ENCODE results near the gene DOK5.
"Not testable (repeated sequence)": the region's sequence is repeated elsewhere in the genome, so short reads cannot be mapped to it uniquely, and the experiment has no call there.

Gene DOK5

DNA sequence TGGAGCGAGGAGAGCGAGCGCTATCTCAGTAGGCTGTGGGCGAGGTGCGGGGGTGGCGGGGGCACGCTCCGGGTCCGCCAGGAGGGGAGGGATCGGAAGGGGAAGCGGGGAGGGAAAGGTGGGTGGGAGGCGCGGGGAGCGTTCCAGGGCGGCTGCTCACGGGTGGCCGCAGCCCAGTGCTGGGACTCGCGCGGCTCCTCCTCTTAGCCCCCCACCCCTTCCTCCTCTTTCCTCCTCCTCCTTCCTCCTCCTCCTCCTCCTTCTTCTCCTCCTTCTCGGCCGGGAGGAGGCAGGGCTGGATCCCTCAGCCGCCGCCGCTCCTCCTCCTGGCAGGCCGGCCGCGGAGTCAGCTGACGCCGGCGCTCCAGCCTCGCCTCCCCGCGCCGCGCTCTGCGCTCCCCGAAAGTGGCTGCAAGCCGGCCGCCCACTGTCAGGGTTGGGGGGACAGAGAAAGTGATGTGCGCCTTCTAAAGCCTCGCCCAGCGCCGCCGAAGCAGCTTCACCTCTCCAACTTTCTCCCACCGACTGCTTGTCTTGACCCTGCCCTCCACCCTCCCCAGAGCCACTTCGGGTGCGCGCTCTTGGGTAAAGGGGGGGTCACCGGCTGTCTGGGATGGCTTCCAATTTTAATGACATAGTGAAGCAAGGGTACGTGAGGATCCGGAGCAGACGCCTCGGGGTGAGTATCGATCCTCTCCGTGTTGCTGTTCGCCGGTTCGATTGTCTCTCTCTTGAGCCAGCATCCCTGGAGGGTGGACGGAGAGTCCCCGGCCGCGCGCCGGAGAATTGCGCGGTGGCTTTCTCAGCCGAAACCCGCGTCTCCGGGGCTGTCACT is at the start of gene DOK5:
DOK5 (plus strand) TSS at position 260 of the 835 bp plus-strand sequence; CDS start at position 614, 354 bp downstream.
- no peak for DNase-seq

GRCh38 chr20:54429364-54429763 is 46.0 kb upstream of the DOK5 start:
- DNase-seq, result no peak

DNA sequence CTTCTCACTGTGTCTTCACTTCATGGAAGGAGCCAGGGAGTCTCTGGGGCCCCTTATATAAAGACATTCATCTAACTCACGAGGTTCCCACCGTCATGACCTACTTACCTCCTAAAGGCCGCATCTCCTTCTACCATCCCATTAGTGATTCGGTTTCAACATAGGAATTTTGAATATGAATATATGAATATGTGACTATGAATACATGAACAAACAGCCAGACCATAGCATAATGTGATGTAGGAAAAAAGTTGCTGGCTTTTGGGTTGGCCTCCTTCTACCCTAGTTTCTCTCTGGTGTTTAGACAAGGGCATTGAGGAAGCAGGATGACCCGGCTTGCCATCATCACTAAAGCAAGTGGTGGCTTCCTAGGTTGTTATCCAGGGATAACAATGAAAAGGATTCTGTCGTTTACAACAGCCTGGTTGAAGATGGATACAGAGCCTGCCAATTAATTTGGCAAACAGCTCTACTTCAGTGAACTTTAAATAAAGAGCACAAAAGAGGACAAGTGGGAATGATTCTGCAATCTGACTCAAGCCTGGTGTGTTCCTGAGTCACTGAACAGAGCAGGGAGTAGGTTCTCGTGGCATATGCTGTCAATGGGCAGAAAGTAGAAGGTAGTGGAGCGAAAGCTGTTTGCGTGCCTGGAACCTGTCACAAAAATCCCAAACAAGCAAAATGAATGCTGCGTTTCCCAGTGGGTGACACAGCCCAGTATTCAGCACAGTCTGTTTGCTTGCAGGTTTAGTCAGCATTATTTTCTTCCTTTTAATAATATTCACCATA is 44.0 kb upstream of the DOK5 start:
- DNase-seq, result no peak

DNA sequence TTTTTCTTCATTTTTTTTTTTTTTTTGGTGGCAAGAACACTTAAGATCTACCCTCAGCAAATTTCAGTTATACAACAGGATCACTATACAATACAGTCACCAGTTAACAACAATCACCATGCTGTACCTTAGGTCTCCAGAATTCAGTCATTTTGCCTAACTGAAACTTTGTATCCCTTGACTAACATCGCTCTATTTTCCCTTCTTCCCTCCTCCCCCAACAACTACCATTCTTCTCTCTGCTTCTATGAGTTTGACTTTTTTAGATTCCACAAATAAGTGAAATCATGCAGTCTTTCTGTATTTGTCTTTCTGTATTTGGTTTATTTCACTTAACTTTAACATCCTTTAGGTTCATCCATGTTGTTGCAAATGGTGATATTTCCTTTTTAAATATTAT is 42.4 kb upstream of the DOK5 start:
- DNase-seq, result no peak

- no peak for DNase-seq
These were observed 41.8 kb upstream of the DOK5 start for GRCh38 chr20:54433636-54434035.

DNA sequence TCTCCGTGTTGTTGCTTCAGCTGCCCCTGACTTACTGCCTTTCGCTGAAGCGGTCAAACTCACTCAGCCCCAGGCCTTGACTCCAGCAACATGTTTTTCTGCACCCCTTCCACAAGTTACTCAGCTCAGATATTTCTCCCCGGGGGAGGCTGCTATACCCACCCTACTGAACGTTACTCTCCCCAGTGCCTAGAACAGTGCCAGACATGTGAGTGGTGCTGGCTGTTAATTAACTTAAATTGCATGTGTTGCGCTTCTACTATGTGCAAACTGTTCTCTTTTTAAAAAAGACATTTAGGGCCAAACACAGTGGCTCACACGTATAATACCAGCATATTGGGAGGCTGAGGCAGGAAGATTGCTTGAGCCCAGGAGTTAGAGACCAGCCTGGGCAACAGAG is 41.2 kb upstream of the DOK5 start:
- no peak for DNase-seq

DNA sequence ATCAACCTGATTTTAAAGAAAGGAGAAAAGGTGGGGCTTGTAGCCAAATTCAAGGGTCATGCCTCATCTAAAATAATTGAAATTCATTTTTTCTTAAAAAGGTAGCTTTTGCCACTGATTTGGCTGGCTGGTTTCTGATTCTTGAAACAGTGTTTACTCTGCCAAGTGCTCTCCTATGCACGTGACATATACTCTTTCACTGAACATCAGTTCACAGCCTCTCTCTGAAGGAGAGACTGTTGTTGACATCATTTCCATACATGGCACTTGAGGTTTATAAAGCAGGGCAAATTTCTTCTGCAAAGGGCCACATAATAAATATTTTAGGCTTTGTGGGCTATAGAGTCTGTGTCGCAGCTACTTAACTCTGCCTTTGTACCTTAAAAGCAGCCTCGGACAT is 40.4 kb upstream of the DOK5 start:
- DNase-seq, result no peak

- not testable (repeated sequence) for DNase-seq
These were observed 39.0 kb upstream of the DOK5 start for GRCh38 chr20:54436410-54436809.

DNA sequence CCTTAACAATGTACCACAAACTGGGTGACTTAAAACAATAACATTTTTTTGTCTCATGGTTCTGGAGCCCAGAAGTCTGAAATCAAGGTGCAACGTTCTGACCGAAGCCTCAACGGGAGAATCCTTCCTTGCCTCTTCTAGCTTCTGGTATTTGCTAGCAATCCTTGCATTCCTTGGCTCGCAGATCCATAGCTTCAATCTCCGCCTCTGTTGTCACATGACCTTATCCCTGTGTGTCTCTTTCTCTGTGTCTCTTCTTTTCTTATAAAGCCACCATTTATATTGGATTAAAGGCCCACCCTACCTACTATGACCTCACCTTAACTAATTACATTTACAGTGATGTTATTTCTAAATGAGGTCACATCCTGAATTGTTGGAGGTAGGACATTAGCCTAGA is 37.2 kb upstream of the DOK5 start:
- no peak for DNase-seq

DNA sequence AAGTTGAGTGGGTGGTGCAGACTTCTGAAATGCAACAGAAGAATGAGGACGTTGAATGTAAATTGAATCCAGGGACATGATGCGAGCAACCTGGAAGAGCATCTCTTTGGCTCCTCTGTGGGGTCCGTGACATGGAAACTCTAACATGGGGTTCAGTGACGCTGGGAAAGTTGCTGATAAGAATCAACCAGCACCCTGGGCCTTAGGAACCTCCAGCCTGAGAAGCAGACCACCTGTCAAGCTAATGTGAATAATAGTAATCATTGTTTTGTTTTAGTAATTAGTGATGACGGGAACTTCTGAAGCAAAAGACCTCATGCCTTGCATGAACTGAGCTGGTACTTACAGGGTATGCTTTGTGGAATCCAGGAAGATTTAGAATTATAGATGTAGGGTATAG is 25.2 kb upstream of the DOK5 start:
- DNase-seq, result no peak

DNA sequence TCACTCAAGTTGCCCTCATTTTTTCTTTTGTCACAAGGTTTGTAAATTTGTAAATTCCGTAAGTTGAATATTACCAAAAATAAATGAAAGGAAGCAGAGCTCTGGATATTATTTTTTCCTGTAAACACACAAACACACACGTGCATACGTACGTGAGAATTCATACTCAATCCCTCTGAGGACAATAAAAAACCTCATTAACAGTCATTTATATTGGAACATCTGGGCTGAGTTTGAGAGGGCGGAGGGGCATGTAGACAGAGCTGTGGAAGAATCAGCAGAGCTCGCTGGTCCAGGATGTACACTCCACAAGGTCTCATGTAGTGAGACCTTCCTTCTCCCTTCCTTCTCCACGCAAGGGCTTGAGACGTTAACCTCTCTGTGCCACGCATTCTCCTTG is 24.2 kb upstream of the DOK5 start:
- DNase-seq, result no peak

- DNase-seq, result no peak
These were observed 23.1 kb upstream of the DOK5 start for GRCh38 chr20:54452277-54452676.

GRCh38 chr20:54454982-54455381 is 20.4 kb upstream of the DOK5 start:
- no peak for DNase-seq

DNA sequence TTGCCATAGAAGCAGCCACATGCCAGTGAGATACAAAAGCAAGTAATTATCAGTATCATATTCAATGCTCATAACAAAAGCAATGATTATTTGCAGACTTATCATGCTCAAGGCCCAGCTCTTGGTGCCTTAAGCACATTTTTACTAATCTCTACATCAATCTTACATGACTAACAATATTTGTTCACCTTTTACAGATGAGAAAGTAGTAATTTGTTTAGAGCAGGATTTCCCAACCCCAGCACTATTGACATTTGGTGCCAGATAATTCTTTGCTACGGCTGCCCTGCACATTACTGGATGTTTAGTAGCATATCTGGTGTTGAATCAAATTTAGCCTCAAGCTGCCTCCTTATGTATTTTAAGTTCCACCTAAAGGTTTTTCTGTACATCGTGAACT is 19.0 kb upstream of the DOK5 start:
- DNase-seq, result no peak

DNA sequence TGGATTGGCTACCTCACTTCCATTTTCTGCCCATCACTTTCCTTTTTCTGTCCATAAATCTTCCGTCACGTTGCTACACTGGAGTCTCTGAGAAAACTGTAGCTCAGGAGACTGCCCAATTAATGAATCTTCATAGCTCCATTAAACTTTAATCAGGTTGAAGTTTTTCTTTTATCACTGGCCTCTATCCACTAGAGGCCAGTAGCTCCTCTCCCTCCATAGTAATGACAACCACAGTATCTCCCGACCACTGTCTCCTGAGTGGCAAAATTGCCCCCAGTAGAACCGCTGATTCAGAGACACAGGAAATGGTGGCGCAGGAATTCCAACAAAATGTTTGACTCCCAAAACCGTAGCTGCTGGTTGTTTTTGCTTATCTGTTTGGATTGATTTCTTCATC is 18.4 kb upstream of the DOK5 start:
- DNase-seq, result no peak

DNA sequence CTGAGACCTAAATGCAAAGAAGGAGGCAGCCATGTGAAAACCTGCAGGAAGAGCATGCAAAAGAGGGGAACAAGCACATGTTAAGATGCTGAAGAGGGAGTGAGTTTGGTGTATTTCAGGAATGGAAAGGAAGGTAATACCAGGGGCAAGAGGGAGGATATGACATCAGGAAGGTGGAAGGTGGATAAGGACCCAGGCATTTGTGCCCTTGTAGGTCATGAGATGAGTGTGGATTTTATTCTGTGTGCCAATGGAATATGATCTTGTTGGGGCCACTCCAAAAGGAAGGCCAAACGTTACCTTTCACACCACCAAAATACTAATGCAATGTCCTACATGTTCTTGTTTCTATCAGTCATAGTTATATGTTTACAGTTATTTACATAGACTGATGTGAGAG is 17.2 kb upstream of the DOK5 start:
- DNase-seq, result no peak

GRCh38 chr20:54459279-54459678 is 16.1 kb upstream of the DOK5 start:
- DNase-seq, result no peak

GRCh38 chr20:54464003-54464402 is 11.4 kb upstream of the DOK5 start:
- no peak for DNase-seq

DNA sequence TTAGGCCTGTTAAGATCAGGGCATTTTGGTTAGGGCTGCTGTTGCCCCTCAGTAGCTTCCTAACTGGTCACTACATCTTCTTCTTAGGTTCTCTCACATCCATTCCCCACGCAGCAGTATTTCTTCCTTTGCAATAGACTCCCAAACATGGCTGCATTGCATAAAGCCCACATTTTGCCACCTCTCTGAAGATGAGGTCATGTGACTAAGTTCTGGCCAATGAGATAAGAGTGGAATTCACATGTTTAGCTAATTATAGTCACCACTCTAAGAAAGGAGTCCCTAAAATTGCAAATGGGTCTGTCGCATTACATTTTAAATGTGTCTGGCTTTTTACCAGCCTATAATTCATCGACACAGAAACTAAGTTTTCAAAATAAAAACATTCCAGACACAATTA is 9.3 kb upstream of the DOK5 start:
- no peak for DNase-seq

- no peak for DNase-seq
These were observed 7.8 kb upstream of the DOK5 start for GRCh38 chr20:54467622-54468021.

GRCh38 chr20:54468082-54468481 is 7.3 kb upstream of the DOK5 start:
- DNase-seq, result no peak

GRCh38 chr20:54469293-54469692 is 6.1 kb upstream of the DOK5 start:
- no peak for DNase-seq

DNA sequence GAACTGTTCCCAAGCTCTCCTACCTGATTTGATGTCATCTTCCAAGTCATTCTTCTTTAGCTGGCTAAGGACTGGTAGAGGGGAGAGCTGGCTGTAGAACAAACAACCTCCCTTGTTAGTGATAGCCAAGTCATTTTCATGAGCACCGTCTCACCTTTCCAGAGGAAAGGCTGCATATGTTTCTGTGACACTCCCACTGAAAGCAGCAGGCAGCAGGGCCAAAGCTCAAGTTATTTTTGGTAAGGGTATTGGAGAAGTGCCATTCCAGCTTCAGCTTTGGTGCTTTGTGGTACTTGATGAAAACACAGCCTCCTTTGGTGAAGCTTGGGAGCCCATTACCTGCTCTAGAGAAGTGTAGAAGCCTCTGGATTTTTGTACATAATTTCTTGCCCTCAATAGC is 5.4 kb upstream of the DOK5 start:
- no peak for DNase-seq

- no peak for DNase-seq
These were observed 4.7 kb upstream of the DOK5 start for GRCh38 chr20:54470697-54471096.

Data from amniotic stem cell (primary cell).